ENCODE measurements around the gene CCDC127.

Gene CCDC127

GRCh38 chr5:189486-189885, 28.5 kb downstream of the CCDC127 start:
- no peak for DNase-seq (ENCODE audit: low spot score)

DNA sequence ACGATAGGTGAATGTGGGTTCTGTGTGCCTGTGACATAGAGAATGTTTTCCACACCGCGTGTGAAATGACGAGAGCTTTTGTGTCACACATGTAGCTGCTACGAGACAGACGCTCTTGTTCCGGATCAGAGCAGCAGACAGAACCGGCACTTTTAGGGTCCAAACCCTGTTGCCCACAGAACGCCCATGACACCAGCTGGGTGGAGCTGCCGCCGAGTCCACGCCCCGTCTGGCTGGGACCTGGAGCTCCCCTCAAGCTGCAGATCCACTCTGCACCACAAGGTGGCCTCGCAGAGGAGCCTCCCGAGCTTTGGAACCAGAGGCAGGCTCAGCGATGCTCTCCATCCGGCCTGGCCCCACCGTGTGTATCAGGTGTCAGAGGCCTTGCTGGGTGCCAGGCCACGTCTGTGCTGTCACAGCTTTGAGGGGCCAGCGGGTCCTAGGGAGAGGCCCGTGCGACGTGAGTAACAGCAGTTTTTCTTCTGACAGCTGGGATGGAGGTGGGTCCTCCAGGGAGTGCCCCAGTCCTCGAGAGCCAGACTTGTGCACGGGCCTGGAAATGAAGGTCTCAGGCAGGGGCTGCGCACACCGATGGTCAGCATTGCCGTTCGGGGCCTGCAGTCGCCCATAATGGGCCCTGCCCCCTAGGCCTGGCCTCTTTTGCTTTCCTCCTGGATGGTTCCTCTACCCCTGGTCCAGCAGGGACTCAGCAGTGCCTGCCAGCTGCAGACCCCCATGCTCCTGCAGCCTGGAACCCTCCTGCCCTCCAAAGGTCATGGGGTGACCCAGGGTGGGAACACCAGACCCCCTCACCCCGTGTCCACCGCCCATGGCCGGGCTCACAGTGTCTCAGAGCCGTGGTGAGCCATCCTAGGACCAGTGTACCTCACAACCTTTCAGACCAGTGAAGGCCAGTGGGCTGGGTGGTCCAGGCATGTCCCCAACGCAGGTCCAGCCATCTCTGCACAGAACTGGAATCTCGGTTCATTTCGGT, 29.2 kb downstream of the CCDC127 start:
- DNase-seq (ENCODE audit: low spot score) = peak; percentile 88

GRCh38 chr5:187617-188451, 30.1 kb downstream of the CCDC127 start:
- no peak for DNase-seq (ENCODE audit: low spot score)

GRCh38 chr5:187042-187431, 30.9 kb downstream of the CCDC127 start:
- DNase-seq (ENCODE audit: low spot score) = no peak

GRCh38 chr5:186091-187041, 31.6 kb downstream of the CCDC127 start:
- no peak for DNase-seq (ENCODE audit: low spot score)

GRCh38 chr5:185095-186070, 32.6 kb downstream of the CCDC127 start:
- DNase-seq (ENCODE audit: low spot score) = no peak

GRCh38 chr5:184471-184870, 33.5 kb downstream of the CCDC127 start:
- DNase-seq (ENCODE audit: low spot score) = no peak

- no peak for DNase-seq (ENCODE audit: low spot score)
These were observed 35.8 kb downstream of the CCDC127 start for GRCh38 chr5:182126-182525.

- DNase-seq (ENCODE audit: low spot score) = no peak
These were observed 36.4 kb downstream of the CCDC127 start for GRCh38 chr5:181566-181965.

- no peak for DNase-seq (ENCODE audit: low spot score)
These were observed 36.8 kb downstream of the CCDC127 start for GRCh38 chr5:181160-181559.

DNA sequence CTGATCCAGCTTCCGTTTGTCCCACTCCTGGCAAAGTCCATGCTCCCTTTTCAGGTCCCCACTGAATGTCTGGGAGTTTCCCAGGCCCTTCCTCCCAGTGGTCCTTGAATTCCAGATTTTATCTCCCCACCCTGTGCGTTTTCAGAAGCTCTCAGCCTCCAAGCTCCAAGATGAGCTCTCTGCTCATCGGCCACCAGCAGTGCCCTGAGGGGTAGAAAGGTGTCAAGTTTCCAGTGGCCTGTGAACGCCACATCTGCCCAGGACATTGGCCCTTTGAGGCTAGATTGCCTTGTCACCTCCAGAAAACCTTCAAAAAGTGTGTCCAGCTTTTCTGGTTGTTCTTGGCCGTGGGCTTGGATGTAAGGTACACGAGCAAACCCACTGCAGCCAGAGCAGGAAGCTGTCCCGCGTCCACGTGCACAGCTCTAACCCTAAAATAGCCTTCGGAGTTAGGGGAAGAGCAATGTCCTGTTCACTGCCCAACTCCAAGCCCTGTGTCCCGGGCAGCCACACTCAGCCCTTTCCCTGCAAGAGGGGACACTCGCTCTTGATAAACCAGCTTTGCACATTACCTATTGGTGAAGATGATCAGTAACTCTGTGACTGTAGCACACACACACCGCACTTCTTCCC, 37.6 kb downstream of the CCDC127 start:
- no peak for DNase-seq (ENCODE audit: low spot score)

- DNase-seq (ENCODE audit: low spot score) = no peak
These were observed 38.6 kb downstream of the CCDC127 start for GRCh38 chr5:179401-179800.

DNA sequence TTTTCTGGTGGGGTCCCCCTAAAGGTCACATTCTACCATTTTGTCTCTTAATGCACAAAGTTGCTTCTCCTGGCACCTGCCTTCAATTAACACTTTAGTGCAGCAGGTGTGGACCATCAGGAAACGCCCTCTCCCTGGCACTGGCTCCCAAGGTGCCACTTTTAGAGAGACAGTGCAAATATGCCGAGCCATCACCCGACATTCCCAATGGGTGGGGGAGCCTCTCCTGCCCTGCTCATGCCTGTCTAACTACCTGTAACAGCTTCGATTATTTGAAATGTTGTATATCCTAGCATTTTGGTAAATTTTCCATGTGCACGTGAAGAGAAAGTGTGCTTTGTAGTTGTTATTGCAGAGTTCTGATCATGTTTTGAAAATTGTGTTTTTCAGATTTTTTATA, 39.8 kb downstream of the CCDC127 start:
- DNase-seq (ENCODE audit: low spot score) = no peak

DNA sequence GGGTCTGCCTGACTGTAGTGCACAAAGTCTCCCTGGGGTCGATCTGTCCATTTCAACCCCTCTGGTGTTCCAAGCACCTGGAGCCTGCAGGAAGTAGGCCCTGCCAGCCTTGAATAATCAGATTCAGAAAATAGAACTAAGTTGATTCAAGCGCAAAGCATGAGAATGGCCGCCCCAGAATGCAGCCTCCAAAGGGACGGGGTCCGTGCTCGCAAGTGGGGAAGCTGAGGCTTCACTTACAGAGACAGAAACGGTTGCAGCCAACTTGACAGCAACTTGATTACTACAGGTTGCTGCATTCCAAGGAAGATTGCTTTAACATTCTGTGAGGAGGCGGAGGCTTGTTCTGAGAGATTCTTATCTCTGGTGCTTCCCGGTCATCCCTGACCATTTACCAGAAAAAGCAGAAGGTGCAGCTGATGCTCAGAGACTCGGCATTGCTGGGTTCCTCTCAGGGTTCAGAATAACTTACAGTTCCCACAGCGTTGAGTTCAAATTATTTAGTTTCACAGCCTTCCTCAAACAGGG, 41.6 kb downstream of the CCDC127 start:
- no peak for DNase-seq (ENCODE audit: low spot score)

- no peak for DNase-seq (ENCODE audit: low spot score)
These were observed 43.0 kb downstream of the CCDC127 start for GRCh38 chr5:174876-175465.

DNA sequence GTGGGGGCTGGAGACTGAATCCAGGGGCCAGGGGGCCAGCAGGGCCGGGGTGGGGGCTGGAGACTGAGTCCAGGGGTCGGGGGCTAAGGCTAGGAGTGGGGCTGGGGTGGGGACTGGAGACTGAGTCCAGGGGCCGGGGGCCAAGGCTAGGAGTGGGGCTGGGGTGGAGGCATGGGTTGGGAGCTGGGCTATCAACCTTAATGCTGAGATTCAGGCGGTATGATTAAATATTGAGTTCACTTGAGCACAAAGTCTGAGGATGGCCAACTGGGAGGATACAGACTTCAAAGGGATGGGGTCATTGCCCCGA, 43.7 kb downstream of the CCDC127 start:
- DNase-seq (ENCODE audit: low spot score) = no peak

DNA sequence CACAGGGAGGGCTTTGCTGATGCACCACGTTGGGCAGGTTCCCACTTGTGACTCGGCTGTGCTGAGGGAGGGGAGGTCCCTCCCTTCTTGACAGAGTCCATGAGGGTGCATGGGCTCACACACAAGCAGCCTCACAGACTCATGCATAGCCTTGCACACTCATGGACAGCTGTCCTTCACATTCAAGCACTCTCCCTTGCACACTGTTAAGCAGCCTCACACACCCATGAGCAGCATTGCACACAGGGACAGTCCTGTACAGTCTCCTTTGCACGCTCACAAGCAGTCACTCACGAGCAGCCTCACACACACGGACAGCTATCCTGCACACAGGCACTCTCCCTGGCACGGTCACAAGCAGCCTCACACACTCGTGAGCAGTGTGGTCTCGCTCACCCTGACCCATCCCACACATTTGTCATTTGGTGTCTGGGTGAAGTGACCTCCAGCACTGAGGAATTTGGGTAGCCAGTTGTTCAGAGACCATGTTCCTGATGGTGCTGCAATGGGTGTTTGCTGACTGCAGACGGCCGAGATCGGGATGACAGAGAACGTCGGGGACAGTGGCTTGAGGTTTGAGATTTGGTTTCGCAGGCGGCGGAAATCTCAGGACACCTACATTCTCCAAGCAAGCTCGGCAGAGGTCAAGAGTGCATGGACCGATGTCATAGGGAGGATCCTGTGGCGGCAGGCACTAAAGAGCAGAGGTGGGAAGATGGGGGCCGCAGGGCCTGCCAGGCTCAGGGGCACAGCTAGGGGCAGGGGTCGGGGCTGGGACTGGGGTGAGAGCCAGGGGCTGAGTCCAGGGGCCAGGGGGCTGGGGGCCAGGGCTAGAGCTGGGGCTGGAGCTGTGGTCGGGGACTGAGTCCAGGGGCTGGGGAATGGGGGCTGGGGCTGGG, 44.3 kb downstream of the CCDC127 start:
- no peak for DNase-seq (ENCODE audit: low spot score)

- no peak for DNase-seq (ENCODE audit: low spot score)
These were observed 45.1 kb downstream of the CCDC127 start for GRCh38 chr5:172841-173251.

GRCh38 chr5:172421-172820, 45.5 kb downstream of the CCDC127 start:
- no peak for DNase-seq (ENCODE audit: low spot score)
